K562 (cell line): ENCODE results near the gene CIART. TPM values are rescaled to one million over a fixed set of nuclear protein-coding genes. Genes with fewer than 3 reads are reported as not detected.

ENCODE experiments used
- ATAC-seq: fragments of 200-7000 bp; cut with Tn5 transposase; 3 replicates; pipeline ENCODE4 v1.9.1; 2020; ENCODE audit warnings: moderate library complexity
- BruUV-seq: library from RNA; stranded (reverse); fragments of 400-500 nt; replicated peaks from 2 replicates; lab custom pipeline; 2021; lab: Mats Ljungman, UMichigan
- CTCF ChIA-PET: fragments of 300-600 bp; formaldehyde crosslinking; extraction: SDS; loops from one replicate; lab custom pipeline; 2021; ENCODE audit warnings: low intra/inter-chr PET ratio; lab: Yijun Ruan, JAX
- POLR2A ChIA-PET: fragments of 300-600, 350-650 bp; sonication (Branson Sonifier 250); formaldehyde crosslinking; extraction: SDS; loops from one replicate; lab custom pipeline; 2021; ENCODE audit warnings: antibody characterized with exemption, inconsistent platforms; lab: Yijun Ruan, JAX
- DNase-seq, 4 experiments: peaks; one replicate each; pipeline versions ENCODE4 v3.0.0 to v3.0.0-alpha.2; 2011 to 2018; ENCODE audit warnings: low spot score in 3 of 4, mixed read lengths in 3 of 4; ENCODE audit errors: extremely low read depth in 1 of 4
- FAIRE-seq: peaks from 2 replicates; lab custom pipeline; 2011; peaks lifted over from hg19 to GRCh38; lab: Jason Lieb, UNC
- H2AFZ ChIP-seq: 2 replicates; pipeline ENCODE4 v1.6.0; 2011; ENCODE audit warnings: low read depth, low read length, control low read depth, inconsistent platforms
- H3K27ac ChIP-seq: fragments of 200-600 bp; 3 replicates; pipeline ENCODE4 v1.8.0; 2011; ENCODE audit warnings: low read depth, mild to moderate bottlenecking, control low read depth, inconsistent platforms, low read length, moderate library complexity, mixed read lengths; ENCODE audit errors: extremely low read depth
- H3K27me3 ChIP-seq, 2 experiments: fragments of 300-600 bp in 1 of 2; 2 replicates in 1 of 2; 3 replicates in 1 of 2; pipeline versions ENCODE4 v1.6.0 to v1.8.0; 2011; ENCODE audit warnings: inconsistent platforms in 2 of 2, low read length in 2 of 2, mild to moderate bottlenecking in 1 of 2, mixed read lengths in 1 of 2, moderate library complexity in 1 of 2; ENCODE audit not compliant: control insufficient read depth in 2 of 2, insufficient read depth in 2 of 2
- H3K36me3 ChIP-seq: fragments of 300-600 bp; 3 replicates; pipeline ENCODE4 v1.8.0; 2011; ENCODE audit warnings: mild to moderate bottlenecking, low read length, inconsistent platforms; ENCODE audit not compliant: control insufficient read depth, insufficient read depth
- H3K4me1 ChIP-seq, 2 experiments: fragments of 200-600 bp in 1 of 2; replicated peaks in 1 of 2; 2 replicates in 1 of 2; 3 replicates in 1 of 2; pipeline versions ENCODE4 v1.5.1 to v1.8.0; 2011; ENCODE audit warnings: inconsistent platforms in 2 of 2, low read length in 2 of 2, mild to moderate bottlenecking in 1 of 2, mixed read lengths in 1 of 2, moderate library complexity in 1 of 2; ENCODE audit not compliant: control insufficient read depth in 2 of 2, insufficient read depth in 2 of 2
- H3K4me2 ChIP-seq: 2 replicates; pipeline ENCODE4 v1.6.1; 2011; ENCODE audit warnings: low read length, control low read depth, inconsistent platforms, mixed read lengths; ENCODE audit not compliant: insufficient read depth
- H3K4me3 ChIP-seq: fragments of 200-600 bp; sonication (generic), shearing (Covaris generic); 2 replicates; pipeline ENCODE4 v1.5.1; 2016; ENCODE audit warnings: control low read depth, inconsistent platforms
- H3K79me2 ChIP-seq: fragments of 200-600 bp; 3 replicates; pipeline ENCODE4 v1.8.0; 2011; ENCODE audit warnings: low read length, inconsistent platforms; ENCODE audit not compliant: control insufficient read depth, insufficient read depth
- H3K9ac ChIP-seq, 2 experiments: 2 replicates each; pipeline versions ENCODE4 v1.6.0 to v1.6.1; 2011; ENCODE audit warnings: low read depth in 2 of 2, low read length in 2 of 2, control low read depth in 1 of 2, inconsistent platforms in 1 of 2, mild to moderate bottlenecking in 1 of 2, mixed read lengths in 1 of 2; ENCODE audit not compliant: insufficient read depth in 1 of 2
- H3K9me1 ChIP-seq: one replicate; pipeline ENCODE4 v1.6.0; 2011; ENCODE audit warnings: inconsistent platforms, mild to moderate bottlenecking, low read length, moderate library complexity; ENCODE audit not compliant: control insufficient read depth, insufficient read depth
- H3K9me3 ChIP-seq: replicated peaks from 2 replicates; pipeline ENCODE4 v1.5.1; 2011; ENCODE audit warnings: low read depth, low read length, inconsistent platforms; ENCODE audit not compliant: control insufficient read depth, insufficient read depth
- H4K20me1 ChIP-seq: replicated peaks from 2 replicates; pipeline ENCODE4 v1.6.1; 2011; ENCODE audit warnings: low read length, inconsistent platforms, mixed read lengths; ENCODE audit not compliant: control insufficient read depth, insufficient read depth
- BRD9 ChIP-seq: fragments of 450-650 bp; IDR thresholded peaks from 2 replicates; pipeline ENCODE4 v1.6.1; 2018; ENCODE audit warnings: low read depth; ENCODE audit not compliant: partially characterized antibody
- E2F1 ChIP-seq: sonication (generic); formaldehyde crosslinking; IDR thresholded peaks from 2 replicates; pipeline ENCODE4 v1.8.1; 2023; ENCODE audit warnings: mild to moderate bottlenecking, missing genetic modification reagents, moderate library complexity
- ERF ChIP-seq: fragments of 450-650 bp; formaldehyde crosslinking; IDR thresholded peaks from 2 replicates; pipeline ENCODE4 v1.4.0; 2020; ENCODE audit warnings: mild to moderate bottlenecking, mixed read lengths
- FOXA1 ChIP-seq: fragments of 450-650 bp; IDR thresholded peaks from 2 replicates; pipeline ENCODE4 v1.6.1; 2016; ENCODE audit warnings: mild to moderate bottlenecking, borderline replicate concordance
- HNRNPL ChIP-seq: fragments of 200-400 bp; formaldehyde crosslinking; IDR thresholded peaks from 2 replicates; pipeline ENCODE4 v1.6.1; 2017; ENCODE audit warnings: low read depth, mild to moderate bottlenecking, low read length
- RUNX1 ChIP-seq: sonication (generic); IDR thresholded peaks from 2 replicates; pipeline ENCODE4 v1.6.1; 2016; ENCODE audit warnings: antibody characterized with exemption, low read depth
- ZFPM2 ChIP-seq: fragments of 250-450 bp; sonication (Bioruptor Pico); IDR thresholded peaks from 2 replicates; pipeline ENCODE4 v1.5.1; 2022; ENCODE audit warnings: mild to moderate bottlenecking
- WGBS: fragments of 100-300 bp; shearing (Covaris generic); methylation state at CpG from one replicate; pipeline ENCODE4 v1.1.6; 2016; ENCODE audit warnings: low coverage, mixed read lengths; ENCODE audit not compliant: insufficient coverage; ENCODE audit errors: missing lambda C conversion rate; 5-methylcytosine and 5-hydroxymethylcytosine counted together
- in situ Hi-C: fragments of 300-500 bp; cut with MboI; formaldehyde crosslinking; loops from 4 replicates; pipeline ENCODE4 v1.15.0; 2018; ENCODE audit warnings: inconsistent platforms, mixed read lengths
- intact Hi-C: fragments of 100-400 bp; cut with micrococcal nuclease; formaldehyde crosslinking; loops from 2 replicates; pipeline ENCODE4 v1.14.2; 2022
- polyA plus RNA-seq, 8 experiments: library from polyadenylated mRNA; depleted of rRNA in 4 of 8; stranded (reverse) in 5 of 8; unstranded in 3 of 8; fragments of >200 nt; fragmentation: Nextera tagmentation in 2 of 8; fragmentation: Illumina TruSeq in 1 of 8; extraction: Ambion mirVana in 2 of 8; extraction: Trizol in 1 of 8; gene quantifications; 2 replicates each; pipeline versions ENCODE4 v1.2.1 to v1.2.3, GENCODE V29; 2011 to 2014; ENCODE audit warnings: inconsistent platforms in 1 of 8, missing spikeins in 1 of 8
- total RNA-seq, 7 experiments: library from RNA; depleted of rRNA in 6 of 7; stranded (reverse); fragments of >200 nt in 6 of 7; fragmentation: Illumina TruSeq in 2 of 7; extraction: Trizol in 2 of 7; gene quantifications; 2 replicates each; pipeline versions ENCODE4 v1.2.1 to v1.2.3, GENCODE V29; 2011 to 2021; ENCODE audit warnings: low replicate concordance in 1 of 7

CIART gene
- total and polyA plus RNA-seq, 9 of the 15 experiments (the other 6 are each of a cell fraction or from before 2014, with no cell fraction given), result 0.07 to 0.35 (median 0.19) TPM; not detected in 2

- Histone ChIP-seq H3K9ac (no peak overlapping the region), H3K27ac (no peak overlapping the region), H3K79me2 (no peaks in the 10 kb centered on the region), H3K9me1 (no peaks in the 10 kb centered on the region), H2AFZ (no peak overlapping the region), H3K4me2 (no peak overlapping the region), H4K20me1 (0 out of 2 replicates have a peak, but pooled peaks cover 4% of the 10 kb centered on the region), H3K36me3 (peaks cover 14% of the 10 kb centered on the region)
- ATAC-seq (no peak), DNase-seq (no peak), FAIRE-seq (no peak)
- CTCF ChIA-PET, result no interaction called here
- POLR2A ChIA-PET, result interaction anchor here (0.6 to 1.5 kb wide), 4 partner anchors 10 to 143 kb away, joined by 3 to 6 read pairs (median 3); partner anchors contain the start of gene RPRD2
- intact Hi-C loops (no loop called here), in situ Hi-C loops (no loop called here)
- BruUV-seq, result no TSS peak
- 23% methylated on average over 2 of the region's 2 CpGs for WGBS
- TF ChIP-seq HNRNPL (no peak), RUNX1 (no peak), BRD9 (no peak), ERF (CRISPR knock-in tag) (no peak), ZFPM2 (CRISPR knock-in tag) (no peak), E2F1 (no peak), FOXA1 (no peak)
- TF ChIP-seq, all 486 proteins: peak for 0
- H3K4me3 ChIP-seq, result no peak overlapping the region
- H3K27me3 ChIP-seq, result no peaks in the 10 kb centered on the region
- H3K4me1 ChIP-seq, result peaks cover 0 to 12% of the 10 kb centered on the region in 2 experiments; a peak in 2 of 5 replicates
- H3K9me3 ChIP-seq, result no peaks in the 10 kb centered on the region
Observed at GRCh38 chr1:150311762-150312161, 29.4 kb downstream of the CIART start.
